ENCODE measurements around the gene BRIP1.
"Not testable (repeated sequence)": the region's sequence is repeated elsewhere in the genome, so short reads cannot be mapped to it uniquely, and the experiment has no call there.

BRIP1 gene

GRCh38 chr17:61834610-61835009 lies 28.7 kb downstream of the BRIP1 start:
- no peak for DNase-seq (ENCODE audit: low read depth)
- H3K4me3 ChIP-seq (ENCODE audit: low read depth, low read length) = no peak overlapping the region

GRCh38 chr17:61833536-61834193 lies 29.7 kb downstream of the BRIP1 start:
- peak; percentile 25 for DNase-seq (ENCODE audit: low read depth)
- no peak overlapping the region for H3K4me3 ChIP-seq (ENCODE audit: low read depth, low read length)

- no peak for DNase-seq (ENCODE audit: low read depth)
- no peak overlapping the region for H3K4me3 ChIP-seq (ENCODE audit: low read depth, low read length)
Observed at GRCh38 chr17:61832463-61832862, 30.9 kb downstream of the BRIP1 start.

GRCh38 chr17:61831099-61831498 lies 32.2 kb downstream of the BRIP1 start:
- no peak for DNase-seq (ENCODE audit: low read depth)
- no peak overlapping the region for H3K4me3 ChIP-seq (ENCODE audit: low read depth, low read length)

- DNase-seq (ENCODE audit: low read depth) = no peak
- no peak overlapping the region for H3K4me3 ChIP-seq (ENCODE audit: low read depth, low read length)
Observed at GRCh38 chr17:61828694-61829093, 34.6 kb downstream of the BRIP1 start.

- DNase-seq (ENCODE audit: low read depth) = no peak
- no peak overlapping the region for H3K4me3 ChIP-seq (ENCODE audit: low read depth, low read length)
Observed at GRCh38 chr17:61827649-61828395, 35.5 kb downstream of the BRIP1 start.

- not testable (repeated sequence) for DNase-seq (ENCODE audit: low read depth)
Observed at GRCh38 chr17:61826866-61827265, 36.5 kb downstream of the BRIP1 start.

GRCh38 chr17:61826198-61826597 lies 37.1 kb downstream of the BRIP1 start:
- DNase-seq (ENCODE audit: low read depth); H3K4me3 ChIP-seq (ENCODE audit: low read depth, low read length): not testable (repeated sequence)

More at GRCh38 chr17:61826866-61827265, 36.5 kb downstream of the BRIP1 start:
- not testable (repeated sequence) for H3K4me3 ChIP-seq (ENCODE audit: low read depth, low read length)

GRCh38 chr17:61825448-61826137 lies 37.7 kb downstream of the BRIP1 start:
- no peak for DNase-seq (ENCODE audit: low read depth)
- no peak overlapping the region for H3K4me3 ChIP-seq (ENCODE audit: low read depth, low read length)

- no peak overlapping the region for H3K4me3 ChIP-seq (ENCODE audit: low read depth, low read length)
- DNase-seq (ENCODE audit: low read depth) = no peak
Observed at GRCh38 chr17:61822326-61823285, 40.7 kb downstream of the BRIP1 start.

- no peak overlapping the region for H3K4me3 ChIP-seq (ENCODE audit: low read depth, low read length)
- DNase-seq (ENCODE audit: low read depth) = no peak
Observed at GRCh38 chr17:61821655-61822054, 41.7 kb downstream of the BRIP1 start.

GRCh38 chr17:61819265-61819664 lies 44.1 kb downstream of the BRIP1 start:
- H3K4me3 ChIP-seq (ENCODE audit: low read depth, low read length); DNase-seq (ENCODE audit: low read depth): not testable (repeated sequence)

- DNase-seq (ENCODE audit: low read depth) = no peak
- H3K4me3 ChIP-seq (ENCODE audit: low read depth, low read length) = no peak overlapping the region
Observed at GRCh38 chr17:61818225-61818624, 45.1 kb downstream of the BRIP1 start.

- H3K4me3 ChIP-seq (ENCODE audit: low read depth, low read length) = no peak overlapping the region
- no peak for DNase-seq (ENCODE audit: low read depth)
Observed at GRCh38 chr17:61817452-61817851, 45.9 kb downstream of the BRIP1 start.

- no peak for DNase-seq (ENCODE audit: low read depth)
Observed at GRCh38 chr17:61816538-61816937, 46.8 kb downstream of the BRIP1 start.

GRCh38 chr17:61815863-61816503 lies 47.3 kb downstream of the BRIP1 start:
- no peak for DNase-seq (ENCODE audit: low read depth)
- H3K4me3 ChIP-seq (ENCODE audit: low read depth, low read length) = no peak overlapping the region

More at GRCh38 chr17:61816538-61816937, 46.8 kb downstream of the BRIP1 start:
- H3K4me3 ChIP-seq (ENCODE audit: low read depth, low read length) = no peak overlapping the region

GRCh38 chr17:61814485-61814884 lies 48.8 kb downstream of the BRIP1 start:
- H3K4me3 ChIP-seq (ENCODE audit: low read depth, low read length) = no peak overlapping the region
- DNase-seq (ENCODE audit: low read depth) = no peak

- DNase-seq (ENCODE audit: low read depth) = no peak
- H3K4me3 ChIP-seq (ENCODE audit: low read depth, low read length) = no peak overlapping the region
Observed at GRCh38 chr17:61813211-61813610, 50.1 kb downstream of the BRIP1 start.

GRCh38 chr17:61812747-61813146 lies 50.6 kb downstream of the BRIP1 start:
- no peak for DNase-seq (ENCODE audit: low read depth)
- H3K4me3 ChIP-seq (ENCODE audit: low read depth, low read length) = no peak overlapping the region

Measured in skeletal muscle cell (primary cell).